HG03469 (cell line): ENCODE data around the gene PJA1.

Source experiments
- ATAC-seq: cut with Tn5 transposase; IDR thresholded peaks from one replicate; pipeline ENCODE4 v1.9.1; 2021; ENCODE audit warnings: mild to moderate bottlenecking, moderate library complexity, moderate number of reproducible peaks; ENCODE audit not compliant: unreplicated experiment

PJA1 gene

DNA sequence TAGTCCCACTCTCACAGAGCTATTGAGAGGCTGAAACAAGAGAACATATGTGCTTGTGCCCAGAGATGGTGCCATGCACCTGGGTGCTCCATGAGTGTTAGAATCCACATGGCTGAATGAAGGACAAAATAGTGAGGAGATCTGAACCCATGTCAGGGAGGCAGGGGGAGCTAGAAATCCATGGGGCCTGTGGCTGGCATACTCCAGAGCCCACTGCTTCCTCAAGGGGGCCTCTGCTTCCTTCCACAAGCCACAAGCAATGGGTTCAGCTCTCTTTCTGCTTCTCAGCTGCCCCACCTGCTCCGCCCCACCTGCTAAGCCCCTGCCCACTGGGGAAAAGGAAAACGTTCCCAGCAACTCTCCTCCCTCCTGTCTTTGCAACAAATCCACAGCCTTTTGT is 46.1 kb downstream of the PJA1 start:
- no peak for ATAC-seq

DNA sequence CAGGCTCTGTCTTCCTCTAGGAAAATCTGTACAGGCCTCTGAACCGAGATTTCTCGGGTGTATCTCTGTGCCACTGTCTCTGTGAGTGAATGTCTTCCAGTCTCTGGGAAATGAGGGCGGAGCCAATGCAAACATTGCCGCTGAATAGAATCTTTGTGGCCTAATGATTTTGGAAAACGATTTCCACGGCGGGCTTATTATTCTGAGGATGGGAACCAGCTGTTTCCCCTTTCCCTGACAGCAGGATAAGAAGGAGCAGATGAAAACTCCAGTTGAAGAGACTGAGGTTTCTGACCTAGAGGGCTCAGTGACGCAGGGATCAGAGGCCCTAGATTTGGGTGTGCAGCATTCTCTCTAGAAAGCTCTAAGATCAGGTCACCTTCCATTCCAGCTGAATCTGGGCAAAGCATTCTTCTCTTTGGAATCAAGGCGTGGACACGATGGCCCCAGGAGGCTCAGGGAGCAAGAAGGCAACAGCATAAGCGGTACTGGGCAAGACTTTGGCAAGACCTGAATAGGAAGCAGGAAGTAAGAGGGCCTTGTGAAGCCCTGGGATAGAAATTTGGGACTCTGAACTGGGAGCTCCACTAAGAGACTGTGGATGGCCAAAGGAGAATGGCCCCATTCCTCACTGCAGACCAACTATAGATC is 47.3 kb downstream of the PJA1 start:
- ATAC-seq, result no peak

DNA sequence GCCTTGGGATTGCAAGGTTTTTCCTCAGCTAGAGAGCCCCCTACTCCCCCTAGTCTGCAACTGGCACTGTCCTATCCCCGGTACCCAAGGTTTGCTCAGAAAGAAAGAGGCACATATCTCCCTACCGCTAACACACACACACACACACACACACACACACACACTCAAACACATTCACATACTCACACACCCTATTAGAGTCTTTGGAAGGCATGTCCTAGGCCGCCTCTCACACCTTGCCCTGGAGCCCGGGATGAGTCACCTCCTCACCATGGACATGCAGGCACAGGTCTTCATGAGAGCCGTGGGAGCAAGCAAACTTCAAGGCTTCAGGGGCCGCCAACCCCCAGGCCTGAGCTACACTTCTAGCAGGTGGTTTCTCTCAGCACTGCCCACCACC is 49.2 kb downstream of the PJA1 start:
- no peak for ATAC-seq

DNA sequence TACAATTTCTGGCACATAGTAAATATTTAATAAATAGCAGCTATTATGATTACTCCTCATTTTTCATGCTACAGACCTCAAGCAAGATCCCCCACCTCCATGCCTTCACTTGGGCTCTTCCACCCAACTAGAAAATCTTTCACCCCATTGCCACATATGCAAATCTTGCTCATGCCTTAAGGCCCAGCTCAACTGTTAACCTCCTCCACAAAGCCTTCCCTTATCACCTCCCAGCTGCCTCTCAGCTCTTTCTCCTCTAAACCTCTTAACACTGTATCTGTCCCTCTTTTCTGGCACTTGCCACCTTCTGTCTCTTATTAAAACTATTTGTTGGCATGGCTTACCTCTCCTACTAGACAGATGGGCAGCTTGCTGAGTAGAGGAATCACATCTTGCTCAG is 51.5 kb downstream of the PJA1 start:
- ATAC-seq, result no peak
